ENCODE measurements around the gene EMB.
"Not testable (repeated sequence)": the region's sequence is repeated elsewhere in the genome, so short reads cannot be mapped to it uniquely, and the experiment has no call there.

EMB gene

GRCh38 chr5:50440651-50441492 lies at the start of gene EMB:
Gene EMB, minus strand, starts transcription at chr5:50441288. Its CDS starts 137 bp downstream, at chr5:50441151.
- peaks cover 0 to 2% of the 10 kb centered on the region in 2 donors for H3K4me1 ChIP-seq (ENCODE audit: control insufficient read depth in 2 of 2, insufficient read depth in 2 of 2, low read length in 2 of 2)
- H3K36me3 ChIP-seq (ENCODE audit: control insufficient read depth in 2 of 2, insufficient read depth in 2 of 2, low read length in 2 of 2), result no peaks in the 10 kb centered on the region
- H3K4me3 ChIP-seq (ENCODE audit: low read length in 2 of 2), result peak within 1 kb of the TSS; percentile 66 to 68
- peak within 1 kb of the TSS; percentile 32 to 52 for H3K9ac ChIP-seq (ENCODE audit: low read depth in 1 of 2, low read length in 2 of 2)
- H3K27ac ChIP-seq (ENCODE audit: low read depth in 2 of 2, low read length in 2 of 2), result peak within 1 kb of the TSS; percentile 73 to 78
- no peaks in the 10 kb centered on the region for H3K27me3 ChIP-seq (ENCODE audit: control insufficient read depth in 2 of 2, insufficient read depth in 2 of 2, low read length in 2 of 2)
- no peaks in the 10 kb centered on the region for H3K9me3 ChIP-seq (ENCODE audit: control insufficient read depth in 2 of 2, low read length in 2 of 2)

GRCh38 chr5:50489491-50489890 lies 48.4 kb upstream of the EMB start:
- H3K4me3 ChIP-seq (ENCODE audit: low read length in 2 of 2); H3K9ac ChIP-seq (ENCODE audit: low read depth in 1 of 2, low read length in 2 of 2); H3K9me3 ChIP-seq (ENCODE audit: control insufficient read depth in 2 of 2, low read length in 2 of 2); H3K4me1 ChIP-seq (ENCODE audit: control insufficient read depth in 2 of 2, insufficient read depth in 2 of 2, low read length in 2 of 2); H3K27ac ChIP-seq (ENCODE audit: low read depth in 2 of 2, low read length in 2 of 2); H3K36me3 ChIP-seq (ENCODE audit: control insufficient read depth in 2 of 2, insufficient read depth in 2 of 2, low read length in 2 of 2); H3K27me3 ChIP-seq (ENCODE audit: control insufficient read depth in 2 of 2, insufficient read depth in 2 of 2, low read length in 2 of 2): not testable (repeated sequence)

GRCh38 chr5:50478790-50479189 lies 37.7 kb upstream of the EMB start:
- not testable (repeated sequence) for H3K27ac ChIP-seq (ENCODE audit: low read depth in 2 of 2, low read length in 2 of 2); H3K9me3 ChIP-seq (ENCODE audit: control insufficient read depth in 2 of 2, low read length in 2 of 2); H3K4me3 ChIP-seq (ENCODE audit: low read length in 2 of 2); H3K27me3 ChIP-seq (ENCODE audit: control insufficient read depth in 2 of 2, insufficient read depth in 2 of 2, low read length in 2 of 2); H3K36me3 ChIP-seq (ENCODE audit: control insufficient read depth in 2 of 2, insufficient read depth in 2 of 2, low read length in 2 of 2); H3K4me1 ChIP-seq (ENCODE audit: control insufficient read depth in 2 of 2, insufficient read depth in 2 of 2, low read length in 2 of 2); H3K9ac ChIP-seq (ENCODE audit: low read depth in 1 of 2, low read length in 2 of 2)

GRCh38 chr5:50476549-50476948 lies 35.5 kb upstream of the EMB start:
- Histone ChIP-seq H3K27me3 (ENCODE audit: control insufficient read depth in 2 of 2, insufficient read depth in 2 of 2, low read length in 2 of 2) (no peaks in the 10 kb centered on the region), H3K4me3 (ENCODE audit: low read length in 2 of 2) (no peak overlapping the region), H3K9me3 (ENCODE audit: control insufficient read depth in 2 of 2, low read length in 2 of 2) (no peaks in the 10 kb centered on the region), H3K4me1 (ENCODE audit: control insufficient read depth in 2 of 2, insufficient read depth in 2 of 2, low read length in 2 of 2) (no peaks in the 10 kb centered on the region), H3K9ac (ENCODE audit: low read depth in 1 of 2, low read length in 2 of 2) (no peak overlapping the region), H3K27ac (ENCODE audit: low read depth in 2 of 2, low read length in 2 of 2) (no peak overlapping the region), H3K36me3 (ENCODE audit: control insufficient read depth in 2 of 2, insufficient read depth in 2 of 2, low read length in 2 of 2) (no peaks in the 10 kb centered on the region)

- H3K4me1 ChIP-seq (ENCODE audit: control insufficient read depth in 2 of 2, insufficient read depth in 2 of 2, low read length in 2 of 2); H3K9me3 ChIP-seq (ENCODE audit: control insufficient read depth in 2 of 2, low read length in 2 of 2); H3K36me3 ChIP-seq (ENCODE audit: control insufficient read depth in 2 of 2, insufficient read depth in 2 of 2, low read length in 2 of 2); H3K9ac ChIP-seq (ENCODE audit: low read depth in 1 of 2, low read length in 2 of 2); H3K27me3 ChIP-seq (ENCODE audit: control insufficient read depth in 2 of 2, insufficient read depth in 2 of 2, low read length in 2 of 2); H3K4me3 ChIP-seq (ENCODE audit: low read length in 2 of 2); H3K27ac ChIP-seq (ENCODE audit: low read depth in 2 of 2, low read length in 2 of 2): not testable (repeated sequence)
These were observed 23.9 kb upstream of the EMB start for GRCh38 chr5:50465015-50465414.

GRCh38 chr5:50463726-50464125 lies 22.6 kb upstream of the EMB start:
- Histone ChIP-seq H3K9me3 (ENCODE audit: control insufficient read depth in 2 of 2, low read length in 2 of 2) (no peaks in the 10 kb centered on the region), H3K4me1 (ENCODE audit: control insufficient read depth in 2 of 2, insufficient read depth in 2 of 2, low read length in 2 of 2) (no peaks in the 10 kb centered on the region), H3K27me3 (ENCODE audit: control insufficient read depth in 2 of 2, insufficient read depth in 2 of 2, low read length in 2 of 2) (no peaks in the 10 kb centered on the region), H3K27ac (ENCODE audit: low read depth in 2 of 2, low read length in 2 of 2) (no peak overlapping the region), H3K36me3 (ENCODE audit: control insufficient read depth in 2 of 2, insufficient read depth in 2 of 2, low read length in 2 of 2) (no peaks in the 10 kb centered on the region), H3K4me3 (ENCODE audit: low read length in 2 of 2) (no peak overlapping the region), H3K9ac (ENCODE audit: low read depth in 1 of 2, low read length in 2 of 2) (no peak overlapping the region)

- Histone ChIP-seq H3K36me3 (ENCODE audit: control insufficient read depth in 2 of 2, insufficient read depth in 2 of 2, low read length in 2 of 2) (no peaks in the 10 kb centered on the region), H3K4me3 (ENCODE audit: low read length in 2 of 2) (no peak overlapping the region), H3K9me3 (ENCODE audit: control insufficient read depth in 2 of 2, low read length in 2 of 2) (no peaks in the 10 kb centered on the region), H3K27ac (ENCODE audit: low read depth in 2 of 2, low read length in 2 of 2) (no peak overlapping the region), H3K9ac (ENCODE audit: low read depth in 1 of 2, low read length in 2 of 2) (no peak overlapping the region), H3K4me1 (ENCODE audit: control insufficient read depth in 2 of 2, insufficient read depth in 2 of 2, low read length in 2 of 2) (no peaks in the 10 kb centered on the region), H3K27me3 (ENCODE audit: control insufficient read depth in 2 of 2, insufficient read depth in 2 of 2, low read length in 2 of 2) (no peaks in the 10 kb centered on the region)
These were observed 22.0 kb upstream of the EMB start for GRCh38 chr5:50463047-50463446.

- not testable (repeated sequence) for H3K9me3 ChIP-seq (ENCODE audit: control insufficient read depth in 2 of 2, low read length in 2 of 2); H3K4me1 ChIP-seq (ENCODE audit: control insufficient read depth in 2 of 2, insufficient read depth in 2 of 2, low read length in 2 of 2); H3K27ac ChIP-seq (ENCODE audit: low read depth in 2 of 2, low read length in 2 of 2); H3K9ac ChIP-seq (ENCODE audit: low read depth in 1 of 2, low read length in 2 of 2); H3K27me3 ChIP-seq (ENCODE audit: control insufficient read depth in 2 of 2, insufficient read depth in 2 of 2, low read length in 2 of 2); H3K36me3 ChIP-seq (ENCODE audit: control insufficient read depth in 2 of 2, insufficient read depth in 2 of 2, low read length in 2 of 2); H3K4me3 ChIP-seq (ENCODE audit: low read length in 2 of 2)
These were observed 21.5 kb upstream of the EMB start for GRCh38 chr5:50462579-50462978.

- H3K36me3 ChIP-seq (ENCODE audit: control insufficient read depth in 2 of 2, insufficient read depth in 2 of 2, low read length in 2 of 2); H3K27me3 ChIP-seq (ENCODE audit: control insufficient read depth in 2 of 2, insufficient read depth in 2 of 2, low read length in 2 of 2); H3K4me3 ChIP-seq (ENCODE audit: low read length in 2 of 2); H3K27ac ChIP-seq (ENCODE audit: low read depth in 2 of 2, low read length in 2 of 2); H3K9me3 ChIP-seq (ENCODE audit: control insufficient read depth in 2 of 2, low read length in 2 of 2); H3K4me1 ChIP-seq (ENCODE audit: control insufficient read depth in 2 of 2, insufficient read depth in 2 of 2, low read length in 2 of 2); H3K9ac ChIP-seq (ENCODE audit: low read depth in 1 of 2, low read length in 2 of 2): not testable (repeated sequence)
These were observed 17.3 kb upstream of the EMB start for GRCh38 chr5:50458372-50458771.

- not testable (repeated sequence) for H3K4me1 ChIP-seq (ENCODE audit: control insufficient read depth in 2 of 2, insufficient read depth in 2 of 2, low read length in 2 of 2); H3K27ac ChIP-seq (ENCODE audit: low read depth in 2 of 2, low read length in 2 of 2); H3K9me3 ChIP-seq (ENCODE audit: control insufficient read depth in 2 of 2, low read length in 2 of 2); H3K27me3 ChIP-seq (ENCODE audit: control insufficient read depth in 2 of 2, insufficient read depth in 2 of 2, low read length in 2 of 2); H3K36me3 ChIP-seq (ENCODE audit: control insufficient read depth in 2 of 2, insufficient read depth in 2 of 2, low read length in 2 of 2); H3K4me3 ChIP-seq (ENCODE audit: low read length in 2 of 2); H3K9ac ChIP-seq (ENCODE audit: low read depth in 1 of 2, low read length in 2 of 2)
These were observed 8.2 kb upstream of the EMB start for GRCh38 chr5:50449241-50449640.

Measured in mucosa of rectum (tissue), 2 donors.